GM23338 (cell line): ENCODE data around the gene SPRR2B. TPM values are rescaled to one million over a fixed set of nuclear protein-coding genes. Genes with fewer than 3 reads are reported as not detected.

Experiments
- ATAC-seq: fragments of 200-7000 bp; cut with Tn5 transposase; 3 replicates; pipeline ENCODE4 v1.9.1; 2020
- DNase-seq: peaks from one replicate; pipeline ENCODE4 v3.0.0-alpha.2; 2015; ENCODE audit warnings: low spot score
- H2AFZ ChIP-seq: fragments of 200-600 bp; sonication (generic); 2 replicates; pipeline ENCODE4 v1.8.0; 2016; ENCODE audit warnings: antibody characterized with exemption, mild to moderate bottlenecking, moderate library complexity
- H3F3A ChIP-seq: fragments of 200-600 bp; sonication (generic); replicated peaks from 2 replicates; pipeline ENCODE4 v1.8.0; 2017; ENCODE audit warnings: antibody characterized with exemption, mixed run types, low read depth
- H3K27ac ChIP-seq: fragments of 200-600 bp; sonication (generic); 2 replicates; pipeline ENCODE4 v1.6.1; 2016; ENCODE audit warnings: low read depth
- H3K27me3 ChIP-seq: fragments of 200-600 bp; sonication (generic); 2 replicates; pipeline ENCODE4 v1.8.0; 2016; ENCODE audit warnings: mild to moderate bottlenecking, mixed run types, moderate library complexity; ENCODE audit not compliant: insufficient read depth
- H3K36me3 ChIP-seq: fragments of 200-600 bp; sonication (generic); 2 replicates; pipeline ENCODE4 v1.8.0; 2016; ENCODE audit warnings: mild to moderate bottlenecking; ENCODE audit not compliant: insufficient read depth
- H3K4me1 ChIP-seq: fragments of 200-600 bp; sonication (generic); 2 replicates; pipeline ENCODE4 v1.8.0; 2016; ENCODE audit warnings: mild to moderate bottlenecking, moderate library complexity; ENCODE audit not compliant: insufficient read depth
- H3K4me2 ChIP-seq: fragments of 200-600 bp; sonication (generic); 2 replicates; pipeline ENCODE4 v1.7.1; 2017; ENCODE audit warnings: mixed run types
- H3K4me3 ChIP-seq: fragments of 200-600 bp; sonication (generic); 2 replicates; pipeline ENCODE4 v1.6.1; 2016; ENCODE audit warnings: mixed run types
- H3K79me2 ChIP-seq: fragments of 200-600 bp; sonication (generic); replicated peaks from 2 replicates; pipeline ENCODE4 v1.8.0; 2017; ENCODE audit warnings: mild to moderate bottlenecking; ENCODE audit not compliant: insufficient read depth
- H3K9me2 ChIP-seq: fragments of 200-600 bp; sonication (generic); 2 replicates; pipeline ENCODE4 v1.8.0; 2017; ENCODE audit not compliant: insufficient read depth
- H4K20me1 ChIP-seq: fragments of 200-600 bp; sonication (generic); replicated peaks from 2 replicates; pipeline ENCODE4 v1.8.0; 2017; ENCODE audit warnings: mild to moderate bottlenecking; ENCODE audit not compliant: insufficient read depth
- H3K27ac Mint-ChIP-seq: 2 replicates; pipeline ENCODE4 v1.8.0; 2020; ENCODE audit warnings: inconsistent platforms, mild to moderate bottlenecking, moderate library complexity, mixed read lengths
- H3K27me3 Mint-ChIP-seq: 3 replicates; pipeline ENCODE4 v1.8.0; 2022; ENCODE audit warnings: low read depth, mild to moderate bottlenecking, moderate library complexity, mixed read lengths, inconsistent platforms; ENCODE audit not compliant: insufficient read depth, poor library complexity
- H3K36me3 Mint-ChIP-seq: 3 replicates; pipeline ENCODE4 v1.8.0; 2021; ENCODE audit warnings: low read depth, mild to moderate bottlenecking, inconsistent platforms, moderate library complexity, mixed read lengths
- H3K4me1 Mint-ChIP-seq: 3 replicates; pipeline ENCODE4 v1.8.0; 2020; ENCODE audit warnings: mild to moderate bottlenecking, inconsistent platforms, mixed read lengths
- H3K4me3 Mint-ChIP-seq: 3 replicates; pipeline ENCODE4 v1.8.0; 2021; ENCODE audit warnings: moderate library complexity, mild to moderate bottlenecking, inconsistent platforms, mixed read lengths
- H3K9me3 Mint-ChIP-seq: 3 replicates; pipeline ENCODE4 v1.8.0; 2020; ENCODE audit warnings: moderate library complexity, mild to moderate bottlenecking, inconsistent platforms, mixed read lengths
- ETS1 ChIP-seq: IDR thresholded peaks from 2 replicates; pipeline ENCODE4 v1.6.1; 2016; ENCODE audit warnings: antibody characterized with exemption
- EZH2phosphoT487 ChIP-seq: fragments of 200-600 bp; sonication (generic); IDR thresholded peaks from one replicate; pipeline ENCODE4 v1.8.1; 2018; ENCODE audit warnings: antibody characterized with exemption; ENCODE audit not compliant: unreplicated experiment
- JUNB ChIP-seq: IDR thresholded peaks from one replicate; pipeline ENCODE4 v1.6.1; 2016; ENCODE audit warnings: antibody characterized with exemption; ENCODE audit not compliant: unreplicated experiment
- NANOG ChIP-seq: IDR thresholded peaks from 2 replicates; pipeline ENCODE4 v1.6.1; 2016; ENCODE audit warnings: antibody characterized with exemption, borderline replicate concordance
- STAT1 ChIP-seq: IDR thresholded peaks from one replicate; pipeline ENCODE4 v1.6.1; 2016; ENCODE audit warnings: antibody characterized with exemption; ENCODE audit not compliant: unreplicated experiment
- ZNF331 ChIP-seq: fragments of 250-450 bp; sonication (Bioruptor Pico); IDR thresholded peaks from 2 replicates; pipeline ENCODE4 v1.5.0; 2020; ENCODE audit warnings: low read depth, mild to moderate bottlenecking, moderate library complexity
- ZNF462 ChIP-seq: fragments of 250-450 bp; sonication (Bioruptor Pico); IDR thresholded peaks from 2 replicates; pipeline ENCODE4 v1.5.0; 2020; ENCODE audit warnings: mild to moderate bottlenecking, moderate library complexity
- polyA plus RNA-seq: library from polyadenylated mRNA; unstranded; fragments of >200 nt; fragmentation: Nextera tagmentation; extraction: Ambion mirVana; gene quantifications from 2 replicates; pipeline ENCODE4 v1.2.1, GENCODE V29; 2016
- total RNA-seq: library from RNA; depleted of rRNA; stranded (reverse); fragments of >200 nt; shearing (Covaris generic); gene quantifications from 2 replicates; pipeline ENCODE4 v1.2.3, GENCODE V29; 2014

Gene SPRR2B
- total and polyA plus RNA-seq, 2 experiments from 2014 or later = not detected

- H3K4me1 ChIP-seq = peaks cover 4% of the 10 kb centered on the region; the same call in 1 of the 2 replicates
- DNase-seq (no peak), ATAC-seq (no peak)
- H3K27ac ChIP-seq = no peak overlapping the region
- H3K36me3 Mint-ChIP-seq = no peaks in the 10 kb centered on the region
- H3K4me3 ChIP-seq = no peak overlapping the region
- H3K27ac Mint-ChIP-seq = no peak overlapping the region
- H3K27me3 Mint-ChIP-seq = peaks cover 1% of the 10 kb centered on the region
- TF ChIP-seq NANOG (no peak), EZH2phosphoT487 (no peak), ZNF462 (CRISPR knock-in tag) (no peak), JUNB (no peak), ETS1 (no peak), ZNF331 (CRISPR knock-in tag) (no peak), STAT1 (no peak)
- peaks cover 5% of the 10 kb centered on the region; the same call in 1 of the 2 replicates for H3K9me2 ChIP-seq
- H3F3A ChIP-seq = no peaks in the 10 kb centered on the region
- no peak overlapping the region for H3K4me3 Mint-ChIP-seq
- H2AFZ ChIP-seq = no peak overlapping the region
- no peaks in the 10 kb centered on the region for H3K27me3 ChIP-seq
- H3K79me2 ChIP-seq = no peaks in the 10 kb centered on the region
- no peak overlapping the region for H3K4me2 ChIP-seq
- no peaks in the 10 kb centered on the region for H3K36me3 ChIP-seq
- peaks cover 11% of the 10 kb centered on the region; the same call in 2 of the 3 replicates for H3K4me1 Mint-ChIP-seq
- H3K9me3 Mint-ChIP-seq = peaks cover 3% of the 10 kb centered on the region; the same call in 1 of the 3 replicates
- H4K20me1 ChIP-seq = no peaks in the 10 kb centered on the region
These were observed 42.6 kb downstream of the SPRR2B start for GRCh38 chr1:153028766-153029165.
